MM.1S (cell line): ENCODE data around the gene SPATA25.

Experiments used
- CTCF ChIP-seq: fragments of 300-600 bp; sonication (generic); IDR thresholded peaks from 2 replicates; pipeline ENCODE4 v1.5.1; 2016; ENCODE audit warnings: antibody characterized with exemption, low read length, mixed read lengths
- EZH2 ChIP-seq: fragments of 300-600 bp; sonication (generic); optimal IDR thresholded peaks from 2 replicates; pipeline ENCODE3; 2017; ENCODE audit warnings: low read depth, mild to moderate bottlenecking, antibody characterized with exemption, low read length, mixed read lengths

GRCh38 chr20:45874576-45874975 lies 12.8 kb downstream of the SPATA25 start:
- TF ChIP-seq CTCF (no peak), EZH2 (no peak)
